Stimulated activated naive B cell treated with anti-CD40 and anti-IgM and Interleukin-4, amounts not matched to agents 10 μg/mL and 1 μg/mL and 100 μg/mL, for 72 hours (primary cell): ENCODE results near the gene BGN.

Experiments used
- ATAC-seq, 2 donors: fragments of 150-1000 bp; cut with Tn5 transposase; replicated peaks; 2 replicates each; pipeline ENCODE4 v1.10.0; 2021; ENCODE audit warnings: moderate library complexity in 1 of 2
- DNase-seq: peaks from one replicate; pipeline ENCODE4 v3.0.0; 2021
- H3K27ac Mint-ChIP-seq: one replicate; pipeline ENCODE4 v1.8.0; 2022; ENCODE audit warnings: mild to moderate bottlenecking, mixed read lengths
- H3K27me3 Mint-ChIP-seq, 2 donors: one replicate each; pipeline ENCODE4 v1.8.0; 2022; ENCODE audit warnings: mixed read lengths in 2 of 2
- H3K36me3 Mint-ChIP-seq, 2 donors: one replicate each; pipeline ENCODE4 v1.8.0; 2022; ENCODE audit warnings: mixed read lengths in 2 of 2, mild to moderate bottlenecking in 1 of 2
- H3K4me1 Mint-ChIP-seq, 2 donors: one replicate each; pipeline ENCODE4 v1.8.0; 2022; ENCODE audit warnings: mixed read lengths in 2 of 2, mild to moderate bottlenecking in 1 of 2
- H3K4me3 Mint-ChIP-seq, 2 donors: one replicate each; pipeline ENCODE4 v1.8.0; 2022; ENCODE audit warnings: mild to moderate bottlenecking in 2 of 2, mixed read lengths in 2 of 2, moderate library complexity in 1 of 2
- H3K9me3 Mint-ChIP-seq, 2 donors: one replicate each; pipeline ENCODE4 v1.8.0; 2022; ENCODE audit warnings: mixed read lengths in 2 of 2, mild to moderate bottlenecking in 1 of 2

The BGN gene

DNA sequence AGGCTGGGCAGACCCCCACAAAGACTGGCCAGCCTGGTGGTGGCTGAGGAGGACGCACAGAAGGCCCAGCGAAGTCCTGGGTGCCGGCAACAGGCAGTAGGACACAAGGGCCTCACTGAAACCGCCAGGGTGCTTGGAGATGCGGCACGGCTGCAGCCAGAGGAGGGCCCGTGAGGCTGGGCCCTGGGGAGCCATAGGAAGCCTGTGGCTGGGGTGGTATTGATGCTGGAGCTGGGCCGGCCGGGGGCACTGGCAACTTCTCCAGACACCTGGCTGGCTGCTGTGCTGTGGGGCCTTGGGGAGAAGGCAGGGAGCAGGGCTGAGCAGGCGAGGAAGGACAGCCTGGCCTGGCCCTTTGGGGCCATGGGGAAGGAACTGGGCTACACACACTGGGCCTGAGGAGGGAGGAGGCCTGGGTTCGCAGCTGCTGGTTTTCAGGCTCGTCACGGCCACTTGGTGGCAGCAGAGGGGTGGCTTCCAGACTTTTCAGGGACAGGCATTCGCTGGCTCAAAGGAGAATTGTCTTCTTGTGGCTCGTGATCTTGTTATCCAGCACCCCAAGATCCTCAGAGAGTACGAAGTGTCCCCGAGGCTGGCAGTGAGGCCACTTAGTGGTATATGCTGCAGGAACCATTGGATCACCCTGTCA lies 59.9 kb downstream of the BGN start:
- DNase-seq (peak; percentile 40), ATAC-seq (peak; percentile 78 to 83)
- H3K9me3 Mint-ChIP-seq = no peaks in the 10 kb centered on the region
- H3K36me3 Mint-ChIP-seq = no peaks in the 10 kb centered on the region
- H3K4me1 Mint-ChIP-seq = peaks cover 2 to 10% of the 10 kb centered on the region in 2 donors
- H3K4me3 Mint-ChIP-seq = no peak overlapping the region
- H3K27me3 Mint-ChIP-seq = peaks cover 25 to 31% of the 10 kb centered on the region in 2 donors
- no peak overlapping the region for H3K27ac Mint-ChIP-seq

DNA sequence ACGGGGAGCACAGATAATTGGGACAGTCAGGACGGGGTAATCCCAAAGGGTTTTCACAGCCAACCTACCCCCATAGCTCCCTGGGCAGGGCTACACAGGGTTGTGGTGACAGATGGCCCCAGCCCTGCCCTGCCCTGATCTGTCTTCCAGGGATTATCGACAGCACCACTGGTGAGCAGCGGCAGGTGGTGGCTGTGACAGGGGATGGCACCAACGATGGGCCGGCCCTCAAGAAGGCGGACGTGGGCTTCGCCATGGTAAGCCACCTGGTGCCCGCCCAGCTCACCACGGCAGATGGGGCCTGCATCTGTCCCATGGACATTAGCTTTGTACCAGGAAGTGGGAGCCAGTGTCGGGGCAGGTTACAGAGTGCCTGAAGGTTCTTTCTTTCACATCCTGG lies 62.0 kb downstream of the BGN start:
- H3K9me3 Mint-ChIP-seq = no peaks in the 10 kb centered on the region
- no peak overlapping the region for H3K4me3 Mint-ChIP-seq
- H3K27ac Mint-ChIP-seq = no peak overlapping the region
- H3K4me1 Mint-ChIP-seq = peaks cover 2 to 10% of the 10 kb centered on the region in 2 donors
- H3K27me3 Mint-ChIP-seq = peaks cover 25 to 39% of the 10 kb centered on the region in 2 donors
- DNase-seq (no peak), ATAC-seq (no peak)
- H3K36me3 Mint-ChIP-seq = no peaks in the 10 kb centered on the region

DNA sequence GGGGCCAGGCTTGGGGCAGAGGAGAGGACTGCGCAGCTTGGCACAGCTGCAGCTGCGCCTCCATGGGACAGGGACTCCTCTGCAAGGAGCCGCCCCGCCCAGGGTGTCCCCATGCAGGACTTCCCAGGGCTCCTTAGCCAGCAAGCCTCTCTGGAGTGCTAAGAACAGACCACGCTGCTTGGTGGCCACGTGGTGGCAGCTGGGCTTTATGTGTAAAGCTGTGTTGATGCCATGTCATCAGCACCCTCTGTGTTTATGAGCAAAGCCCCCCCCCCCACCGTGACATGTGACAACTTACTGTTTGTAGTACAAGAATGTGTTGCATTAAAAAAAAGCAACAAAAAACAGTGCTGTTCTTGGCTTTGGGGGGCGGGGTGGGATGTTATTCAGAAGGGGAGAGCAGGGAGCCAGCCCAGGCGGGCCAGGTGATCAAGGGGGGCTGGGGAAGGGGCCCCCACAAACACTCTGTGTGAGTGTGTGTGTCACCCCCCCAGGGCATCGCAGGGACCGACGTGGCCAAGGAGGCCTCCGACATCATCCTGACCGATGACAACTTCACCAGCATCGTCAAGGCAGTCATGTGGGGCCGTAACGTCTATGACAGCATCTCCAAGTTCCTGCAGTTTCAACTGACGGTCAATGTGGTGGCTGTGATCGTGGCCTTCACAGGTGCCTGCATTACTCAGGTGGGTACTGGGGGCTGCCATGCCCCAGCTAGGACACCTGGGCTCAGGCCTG lies 63.0 kb downstream of the BGN start:
- Mint-ChIP-seq H3K27ac (no peak overlapping the region), H3K27me3 (peaks cover 17 to 30% of the 10 kb centered on the region in 2 donors), H3K9me3 (no peaks in the 10 kb centered on the region), H3K4me3 (no peak overlapping the region), H3K4me1 (peaks cover 2 to 10% of the 10 kb centered on the region in 2 donors), H3K36me3 (no peaks in the 10 kb centered on the region)
- DNase-seq (no peak), ATAC-seq (no peak)
